ENCODE data around the gene SCAF1. TPM values are rescaled to one million over a fixed set of nuclear protein-coding genes. Genes with fewer than 3 reads are reported as not detected.

SCAF1 gene
- total and polyA plus RNA-seq, 9 of the 15 experiments (the other 6 are each of a cell fraction or from before 2014, with no cell fraction given), result 0.20 to 79.0 (median 4.9) TPM

- no peak for TF ChIP-seq CEBPZ (IDR thresholded peaks at IDR 0.05; ENCODE audit: borderline replicate concordance, low read depth, low read length)
- no peak for TF ChIP-seq E2F5 (CRISPR knock-in tag; IDR thresholded peaks at IDR 0.05)
- TF ChIP-seq ZHX1 (conservative IDR thresholded peaks at IDR 0.05; ENCODE audit: low read length), result no peak
- TF ChIP-seq THRB (CRISPR knock-in tag; conservative IDR thresholded peaks at IDR 0.05), result no peak
- no peak for TF ChIP-seq EZH2 (IDR thresholded peaks at IDR 0.05; ENCODE audit: borderline replicate concordance, low read depth, low read length)
Observed at GRCh38 chr19:49639401-49640112, 2.5 kb upstream of the SCAF1 start (continued).

Measured in K562 (cell line).